ENCODE data around the gene ACAN.

GRCh38 chr15:88896333-88897033 lies 93.2 kb downstream of the ACAN start:
- TF ChIP-seq CTCF (conservative IDR thresholded peaks at IDR 0.05 in 1 of 2, IDR thresholded peaks at IDR 0.05 in 1 of 2; ENCODE audit: extremely low read depth in 1 of 2, insufficient read depth in 1 of 2, low read depth in 1 of 2, low read length in 2 of 2) (no peak), EZH2 (IDR thresholded peaks at IDR 0.05; ENCODE audit: borderline replicate concordance, low read length) (no peak)
